HG03025 (cell line): Measurements from ENCODE around the gene UVRAG.
A peak's percentile ranks its signal among the peaks of the same experiment; 100 is the strongest.

ENCODE experiments used
- ATAC-seq: cut with Tn5 transposase; IDR thresholded peaks from one replicate; pipeline ENCODE4 v1.9.1; 2021; ENCODE audit warnings: mild to moderate bottlenecking, moderate library complexity; ENCODE audit not compliant: unreplicated experiment, low FRiP score

Gene UVRAG

GRCh38 chr11:75802913-75803820, 11.8 kb upstream of the UVRAG start:
- no peak for ATAC-seq

GRCh38 chr11:75809111-75809510, 5.9 kb upstream of the UVRAG start:
- ATAC-seq: no peak

- ATAC-seq: no peak
Observed at GRCh38 chr11:75809991-75810390, 5.0 kb upstream of the UVRAG start.

- no peak for ATAC-seq
Observed at GRCh38 chr11:75810637-75811390, 4.2 kb upstream of the UVRAG start.

GRCh38 chr11:75811485-75811884, 3.5 kb upstream of the UVRAG start:
- no peak for ATAC-seq

GRCh38 chr11:75812542-75813040, 2.4 kb upstream of the UVRAG start:
- no peak for ATAC-seq

- no peak for ATAC-seq
Observed at GRCh38 chr11:75813124-75813523, 1.9 kb upstream of the UVRAG start.

GRCh38 chr11:75813622-75814039, 1.4 kb upstream of the UVRAG start:
- ATAC-seq: no peak

GRCh38 chr11:75814363-75814676, 690 bp upstream of the UVRAG start:
- ATAC-seq: peak; percentile 28

- ATAC-seq: peak; percentile 3
Observed at GRCh38 chr11:75815345-75816168, 547 bp downstream of the UVRAG start.

- ATAC-seq: no peak
Observed at GRCh38 chr11:75816561-75817239, 1.7 kb downstream of the UVRAG start.

- ATAC-seq: no peak
Observed at GRCh38 chr11:75820645-75821044, 5.6 kb downstream of the UVRAG start.

GRCh38 chr11:75821202-75821601, 6.2 kb downstream of the UVRAG start:
- ATAC-seq: no peak

- no peak for ATAC-seq
Observed at GRCh38 chr11:75822541-75822940, 7.5 kb downstream of the UVRAG start.

- ATAC-seq: no peak
Observed at GRCh38 chr11:75823415-75823814, 8.4 kb downstream of the UVRAG start.

GRCh38 chr11:75823946-75824345, 8.9 kb downstream of the UVRAG start:
- ATAC-seq: peak; percentile 12

- no peak for ATAC-seq
Observed at GRCh38 chr11:75826461-75827230, 11.6 kb downstream of the UVRAG start.

- ATAC-seq: no peak
Observed at GRCh38 chr11:75827562-75827961, 12.6 kb downstream of the UVRAG start.

GRCh38 chr11:75831915-75832502, 17.0 kb downstream of the UVRAG start:
- no peak for ATAC-seq
